Measurements from ENCODE around the gene AP1S1.

AP1S1 gene

GRCh38 chr7:101175664-101176063 is 21.4 kb downstream of the AP1S1 start:
- TF ChIP-seq, protein P1, sequence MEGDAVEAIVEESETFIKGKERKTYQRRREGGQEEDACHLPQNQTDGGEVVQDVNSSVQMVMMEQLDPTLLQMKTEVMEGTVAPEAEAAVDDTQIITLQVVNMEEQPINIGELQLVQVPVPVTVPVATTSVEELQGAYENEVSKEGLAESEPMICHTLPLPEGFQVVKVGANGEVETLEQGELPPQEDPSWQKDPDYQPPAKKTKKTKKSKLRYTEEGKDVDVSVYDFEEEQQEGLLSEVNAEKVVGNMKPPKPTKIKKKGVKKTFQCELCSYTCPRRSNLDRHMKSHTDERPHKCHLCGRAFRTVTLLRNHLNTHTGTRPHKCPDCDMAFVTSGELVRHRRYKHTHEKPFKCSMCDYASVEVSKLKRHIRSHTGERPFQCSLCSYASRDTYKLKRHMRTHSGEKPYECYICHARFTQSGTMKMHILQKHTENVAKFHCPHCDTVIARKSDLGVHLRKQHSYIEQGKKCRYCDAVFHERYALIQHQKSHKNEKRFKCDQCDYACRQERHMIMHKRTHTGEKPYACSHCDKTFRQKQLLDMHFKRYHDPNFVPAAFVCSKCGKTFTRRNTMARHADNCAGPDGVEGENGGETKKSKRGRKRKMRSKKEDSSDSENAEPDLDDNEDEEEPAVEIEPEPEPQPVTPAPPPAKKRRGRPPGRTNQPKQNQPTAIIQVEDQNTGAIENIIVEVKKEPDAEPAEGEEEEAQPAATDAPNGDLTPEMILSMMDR (IDR thresholded peaks at IDR 0.05; ENCODE audit: low read depth, low read length, missing control alignments), result no peak
- H3K4me3 ChIP-seq (replicated peaks; ENCODE audit: low read depth, low read length), result no peak overlapping the region
- no peak for DNase-seq (ENCODE audit: extremely low read depth, low read depth)

DNA sequence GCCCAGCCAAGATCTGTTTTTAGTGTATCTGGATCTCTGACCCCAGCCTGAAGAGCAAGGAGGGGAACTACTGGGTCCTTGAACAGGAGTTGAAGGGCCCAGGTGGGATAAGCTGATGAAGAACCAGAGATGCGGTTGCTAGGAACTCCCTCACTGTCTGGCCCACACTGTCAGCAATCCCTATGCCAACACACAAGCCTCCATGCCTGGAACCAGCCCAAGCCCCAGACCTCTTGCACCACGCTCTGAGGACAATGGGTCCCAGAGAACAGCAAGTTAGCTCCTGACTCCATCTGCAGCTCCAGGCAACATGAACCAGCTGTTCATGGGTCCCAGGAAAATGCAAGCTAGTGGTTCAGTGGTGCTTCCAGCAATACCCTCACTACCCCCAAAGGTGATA is 23.4 kb downstream of the AP1S1 start:
- H3K4me3 ChIP-seq (replicated peaks; ENCODE audit: low read depth, low read length), result no peak overlapping the region
- TF ChIP-seq, protein P1 (IDR thresholded peaks at IDR 0.05; ENCODE audit: low read depth, low read length, missing control alignments), result no peak
- no peak for DNase-seq (ENCODE audit: extremely low read depth, low read depth)

DNA sequence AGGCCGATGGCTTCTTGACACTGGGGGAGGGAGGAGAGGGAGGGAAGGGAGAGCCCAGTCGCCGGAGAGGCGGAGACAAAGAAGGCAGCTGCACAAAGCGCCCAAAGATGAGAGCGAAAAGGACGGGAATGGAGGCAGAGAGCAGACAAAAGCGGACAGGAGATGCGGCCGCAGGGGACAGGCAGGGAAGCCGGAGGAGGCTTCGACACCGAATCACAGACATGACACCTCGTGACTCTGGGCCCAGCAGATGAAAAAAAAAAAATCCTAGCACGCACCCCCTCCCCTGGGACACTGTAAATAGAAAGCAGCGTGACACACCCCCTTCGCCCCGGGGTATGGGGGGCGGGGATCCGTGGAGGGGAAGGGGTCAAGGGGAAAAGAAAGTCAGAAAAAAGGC is 24.8 kb downstream of the AP1S1 start:
- no peak for DNase-seq (ENCODE audit: extremely low read depth, low read depth)
- no peak overlapping the region for H3K4me3 ChIP-seq (replicated peaks; ENCODE audit: low read depth, low read length)

DNA sequence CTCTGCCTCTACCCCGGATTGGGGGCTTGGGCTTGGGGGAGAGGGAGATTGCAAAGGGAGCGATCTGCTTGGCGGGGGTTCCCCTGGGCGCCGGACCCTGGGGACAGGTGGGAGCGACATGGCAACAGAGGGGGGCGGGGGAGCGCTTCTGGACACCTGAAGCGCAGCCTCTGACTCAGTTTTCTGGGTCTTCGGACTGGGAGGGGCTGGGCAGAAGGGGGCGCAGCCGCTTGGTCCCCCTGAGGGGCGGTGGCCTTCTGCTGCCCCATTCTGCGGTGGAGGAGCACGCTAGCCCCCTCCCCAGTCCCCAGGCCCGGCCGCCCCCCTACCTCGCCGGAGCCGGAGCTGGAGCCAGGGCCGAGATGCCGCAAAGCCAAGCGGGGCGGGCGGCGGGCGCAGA is 25.4 kb downstream of the AP1S1 start:
- no peak for DNase-seq (ENCODE audit: extremely low read depth, low read depth)
- H3K4me3 ChIP-seq (replicated peaks; ENCODE audit: low read depth, low read length), result no peak overlapping the region
- TF ChIP-seq, protein P1 (IDR thresholded peaks at IDR 0.05; ENCODE audit: low read depth, low read length, missing control alignments), result no peak

More for the DNA sequence above, 24.8 kb downstream of the AP1S1 start:
- TF ChIP-seq, protein P1 (IDR thresholded peaks at IDR 0.05; ENCODE audit: low read depth, low read length, missing control alignments), result no peak

GRCh38 chr7:101180130-101180755 is 26.0 kb downstream of the AP1S1 start, which contains the start of gene NAT16:
Gene NAT16, minus strand, starts transcription at chr7:101180293. Its CDS starts 5,486 bp downstream, at chr7:101174807.
- TF ChIP-seq, protein P1 (IDR thresholded peaks at IDR 0.05; ENCODE audit: low read depth, low read length, missing control alignments), result no peak
- DNase-seq (ENCODE audit: extremely low read depth, low read depth), result no peak

DNA sequence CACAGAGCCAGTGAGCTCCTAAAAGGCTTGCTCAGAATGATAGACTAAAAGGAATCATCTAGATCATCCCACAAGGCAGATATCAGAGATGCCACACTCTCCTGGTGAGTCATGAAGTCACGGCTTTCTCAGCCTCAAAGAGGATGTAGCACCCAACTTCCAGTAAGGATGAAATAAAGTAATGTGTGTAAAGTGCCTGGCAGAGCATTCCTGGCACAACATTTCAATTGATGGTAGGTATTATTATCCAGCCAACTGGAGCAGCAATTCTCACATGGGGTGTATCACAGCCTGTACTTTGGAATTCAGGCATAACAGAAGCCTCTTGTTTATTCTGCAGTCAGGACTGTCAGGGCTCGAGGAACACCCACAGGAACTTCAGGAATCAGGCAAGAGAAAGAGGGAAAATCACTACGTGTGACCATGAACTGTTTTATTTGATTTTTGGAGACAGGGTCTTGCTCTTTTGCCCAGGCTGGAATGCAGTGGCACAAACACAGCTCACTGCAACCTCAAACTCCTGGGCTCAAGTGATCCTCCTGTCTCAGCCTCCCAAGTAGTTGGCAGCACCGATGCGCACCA is 31.1 kb downstream of the AP1S1 start:
- TF ChIP-seq, protein P1 (IDR thresholded peaks at IDR 0.05; ENCODE audit: low read depth, low read length, missing control alignments), result no peak
- no peak overlapping the region for H3K4me3 ChIP-seq (replicated peaks; ENCODE audit: low read depth, low read length)
- no peak for DNase-seq (ENCODE audit: extremely low read depth, low read depth)

More at GRCh38 chr7:101180130-101180755, 26.0 kb downstream of the AP1S1 start, which contains the start of gene NAT16:
- H3K4me3 ChIP-seq (replicated peaks; ENCODE audit: low read depth, low read length), result no peak within 1 kb of the TSS
